ENCODE results near the gene KIF25.

Gene KIF25

DNA sequence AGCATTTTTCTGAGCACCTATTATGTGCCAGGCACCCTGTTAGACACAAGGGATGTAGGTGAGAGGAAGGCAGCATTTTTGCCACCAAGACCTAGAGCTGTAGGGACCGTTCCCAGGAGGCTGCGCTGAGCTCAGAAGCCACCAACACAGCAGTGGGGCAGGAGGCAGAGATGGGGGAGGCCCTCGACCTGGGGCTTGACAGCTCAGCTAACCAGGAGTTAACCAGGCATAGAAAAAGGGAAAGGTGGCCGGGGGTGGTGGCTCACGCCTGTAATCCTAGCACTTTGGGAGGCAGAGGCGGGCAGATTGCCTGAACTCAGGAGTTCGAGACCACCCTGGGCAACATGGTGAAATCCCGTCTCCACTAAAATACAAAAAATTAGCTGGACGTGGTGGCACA, 29.5 kb downstream of the KIF25 start:
- no peak overlapping the region for H3K4me2 ChIP-seq (ENCODE audit: low read depth, low read length, poor library complexity, severe bottlenecking)
- H3K9me2 ChIP-seq (replicated peaks; ENCODE audit: insufficient read depth, low read length): no peaks in the 10 kb centered on the region
- no peaks in the 10 kb centered on the region for H3F3A ChIP-seq (ENCODE audit: insufficient read depth)
- H3K36me3 ChIP-seq (ENCODE audit: low read length): no peaks in the 10 kb centered on the region
- no peaks in the 10 kb centered on the region for H3K27me3 ChIP-seq (ENCODE audit: low read length)
- H3K4me3 ChIP-seq (ENCODE audit: insufficient read depth, low read length, poor library complexity, severe bottlenecking): no peak overlapping the region
- TF ChIP-seq, protein P1, sequence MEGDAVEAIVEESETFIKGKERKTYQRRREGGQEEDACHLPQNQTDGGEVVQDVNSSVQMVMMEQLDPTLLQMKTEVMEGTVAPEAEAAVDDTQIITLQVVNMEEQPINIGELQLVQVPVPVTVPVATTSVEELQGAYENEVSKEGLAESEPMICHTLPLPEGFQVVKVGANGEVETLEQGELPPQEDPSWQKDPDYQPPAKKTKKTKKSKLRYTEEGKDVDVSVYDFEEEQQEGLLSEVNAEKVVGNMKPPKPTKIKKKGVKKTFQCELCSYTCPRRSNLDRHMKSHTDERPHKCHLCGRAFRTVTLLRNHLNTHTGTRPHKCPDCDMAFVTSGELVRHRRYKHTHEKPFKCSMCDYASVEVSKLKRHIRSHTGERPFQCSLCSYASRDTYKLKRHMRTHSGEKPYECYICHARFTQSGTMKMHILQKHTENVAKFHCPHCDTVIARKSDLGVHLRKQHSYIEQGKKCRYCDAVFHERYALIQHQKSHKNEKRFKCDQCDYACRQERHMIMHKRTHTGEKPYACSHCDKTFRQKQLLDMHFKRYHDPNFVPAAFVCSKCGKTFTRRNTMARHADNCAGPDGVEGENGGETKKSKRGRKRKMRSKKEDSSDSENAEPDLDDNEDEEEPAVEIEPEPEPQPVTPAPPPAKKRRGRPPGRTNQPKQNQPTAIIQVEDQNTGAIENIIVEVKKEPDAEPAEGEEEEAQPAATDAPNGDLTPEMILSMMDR (IDR thresholded peaks at IDR 0.05; ENCODE audit: insufficient read depth, low read length, poor library complexity, severe bottlenecking): no peak
- no peak for TF ChIP-seq EZH2phosphoT487 (conservative IDR thresholded peaks at IDR 0.05; ENCODE audit: low read length)
- H3K27ac ChIP-seq (ENCODE audit: low read depth, low read length): no peak overlapping the region
- H3K9me3 ChIP-seq (ENCODE audit: insufficient read depth, low read length): no peaks in the 10 kb centered on the region
- no peak overlapping the region for H3K9ac ChIP-seq (ENCODE audit: low read length)
- H4K20me1 ChIP-seq (ENCODE audit: low read depth, low read length): no peaks in the 10 kb centered on the region
- no peaks in the 10 kb centered on the region for H3K79me2 ChIP-seq (ENCODE audit: insufficient read depth, low read length)
- H2AFZ ChIP-seq (ENCODE audit: low read depth, low read length, severe bottlenecking): no peak overlapping the region

DNA sequence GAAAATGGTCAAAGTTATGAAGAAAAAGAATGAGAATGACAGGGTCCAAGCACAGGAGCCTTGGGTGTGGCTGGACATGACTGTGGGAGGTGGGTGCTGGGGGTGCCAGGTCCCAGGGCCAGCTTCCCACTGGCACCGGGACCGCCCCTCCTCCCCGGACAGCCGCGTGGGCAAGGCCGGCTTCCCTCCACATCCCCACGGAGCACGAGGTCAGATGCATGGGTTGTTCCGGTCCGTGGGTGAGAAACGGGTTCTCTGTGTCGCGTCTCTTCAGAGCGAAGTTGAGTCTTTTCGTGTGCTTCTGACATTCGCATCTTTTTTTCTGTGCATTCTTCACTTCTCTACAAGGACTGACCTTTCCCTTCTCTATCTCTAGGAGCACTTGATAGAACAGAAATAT, 30.1 kb downstream of the KIF25 start:
- H3K9ac ChIP-seq (ENCODE audit: low read length): no peak overlapping the region
- H3K79me2 ChIP-seq (ENCODE audit: insufficient read depth, low read length): no peaks in the 10 kb centered on the region
- no peak overlapping the region for H3K4me2 ChIP-seq (ENCODE audit: low read depth, low read length, poor library complexity, severe bottlenecking)
- no peaks in the 10 kb centered on the region for H3F3A ChIP-seq (ENCODE audit: insufficient read depth)
- no peaks in the 10 kb centered on the region for H3K9me3 ChIP-seq (ENCODE audit: insufficient read depth, low read length)
- no peak overlapping the region for H2AFZ ChIP-seq (ENCODE audit: low read depth, low read length, severe bottlenecking)
- no peak overlapping the region for H3K27ac ChIP-seq (ENCODE audit: low read depth, low read length)
- no peaks in the 10 kb centered on the region for H4K20me1 ChIP-seq (ENCODE audit: low read depth, low read length)
- H3K9me2 ChIP-seq (replicated peaks; ENCODE audit: insufficient read depth, low read length): no peaks in the 10 kb centered on the region
- no peak for TF ChIP-seq EZH2phosphoT487 (conservative IDR thresholded peaks at IDR 0.05; ENCODE audit: low read length)
- TF ChIP-seq, protein P1 (IDR thresholded peaks at IDR 0.05; ENCODE audit: insufficient read depth, low read length, poor library complexity, severe bottlenecking): no peak
- H3K36me3 ChIP-seq (ENCODE audit: low read length): no peaks in the 10 kb centered on the region
- no peak overlapping the region for H3K4me3 ChIP-seq (ENCODE audit: insufficient read depth, low read length, poor library complexity, severe bottlenecking)
- H3K27me3 ChIP-seq (ENCODE audit: low read length): no peaks in the 10 kb centered on the region

DNA sequence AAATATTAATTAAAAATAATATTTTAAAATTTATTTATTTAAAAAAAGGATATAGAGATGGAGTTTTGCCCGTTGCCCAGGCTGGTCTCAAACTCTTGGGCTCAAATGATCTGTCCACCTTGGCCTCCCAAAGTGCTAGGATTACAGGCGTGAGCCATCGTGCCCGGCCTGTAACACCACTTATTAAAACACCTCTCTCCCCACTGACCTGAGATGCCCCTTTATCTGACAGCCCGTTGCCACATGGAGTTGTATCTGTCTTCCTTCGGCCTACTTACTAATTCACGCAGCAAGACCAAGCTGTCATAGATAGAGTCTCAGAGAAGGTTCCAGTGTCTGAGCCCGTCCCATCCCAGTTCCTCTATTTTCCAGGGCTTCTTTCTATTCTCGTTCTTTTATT, 30.7 kb downstream of the KIF25 start:
- Histone ChIP-seq H3K4me3 (ENCODE audit: insufficient read depth, low read length, poor library complexity, severe bottlenecking) (no peak overlapping the region), H4K20me1 (ENCODE audit: low read depth, low read length) (no peaks in the 10 kb centered on the region), H3K9me3 (ENCODE audit: insufficient read depth, low read length) (no peaks in the 10 kb centered on the region), H3K79me2 (ENCODE audit: insufficient read depth, low read length) (no peaks in the 10 kb centered on the region), H3K27me3 (ENCODE audit: low read length) (no peaks in the 10 kb centered on the region), H3K36me3 (ENCODE audit: low read length) (no peaks in the 10 kb centered on the region), H2AFZ (ENCODE audit: low read depth, low read length, severe bottlenecking) (no peak overlapping the region), H3K9ac (ENCODE audit: low read length) (no peak overlapping the region), H3K27ac (ENCODE audit: low read depth, low read length) (no peak overlapping the region), H3K4me2 (ENCODE audit: low read depth, low read length, poor library complexity, severe bottlenecking) (no peak overlapping the region), H3K9me2 (replicated peaks; ENCODE audit: insufficient read depth, low read length) (no peaks in the 10 kb centered on the region), H3F3A (ENCODE audit: insufficient read depth) (no peaks in the 10 kb centered on the region)
- no peak for TF ChIP-seq EZH2phosphoT487 (conservative IDR thresholded peaks at IDR 0.05; ENCODE audit: low read length)
- TF ChIP-seq, protein P1 (IDR thresholded peaks at IDR 0.05; ENCODE audit: insufficient read depth, low read length, poor library complexity, severe bottlenecking): no peak

All from SU-DHL-6 (cell line).